K562 (cell line): ENCODE data around the gene RPUSD1.

Experiments
- CHD1 ChIP-seq: fragments of 200-600 bp; sonication (generic); IDR thresholded peaks from one replicate; pipeline ENCODE4 v1.6.1; 2012; ENCODE audit warnings: mild to moderate bottlenecking, moderate library complexity, low read length, inconsistent platforms
- SIN3B ChIP-seq: fragments of 450-650 bp; IDR thresholded peaks from 2 replicates; pipeline ENCODE4 v1.6.1; 2017; ENCODE audit warnings: low read depth, mild to moderate bottlenecking, moderate library complexity

DNA sequence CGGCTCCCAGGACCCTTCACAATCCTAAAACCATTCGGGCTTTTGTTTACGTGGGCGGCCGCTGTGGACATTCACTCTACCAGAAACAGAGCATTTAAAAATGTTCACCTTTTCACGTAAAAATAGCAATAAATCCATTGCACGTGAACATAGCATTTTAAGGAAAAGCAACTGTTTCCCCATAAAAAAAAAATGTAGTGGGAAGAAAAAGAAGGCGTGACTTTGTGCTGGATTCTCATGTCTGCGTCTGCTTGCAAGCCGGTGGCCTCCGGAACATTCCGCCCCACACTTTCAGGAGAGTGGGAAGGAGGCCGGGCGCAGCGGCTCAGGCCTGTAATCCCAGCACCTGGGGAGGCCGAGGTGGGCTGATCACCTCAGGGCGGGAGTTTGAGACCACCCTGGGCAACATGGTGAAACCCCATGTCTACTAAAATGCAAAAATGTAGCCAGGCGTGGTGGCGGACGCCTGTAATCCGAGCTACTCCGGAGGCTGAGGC, 25.8 kb upstream of the RPUSD1 start:
- TF ChIP-seq CHD1: no peak
- no peak for TF ChIP-seq SIN3B
